GM12891 (cell line): ENCODE measurements around the gene COL3A1.

ENCODE experiments used
- POLR2A ChIP-seq: IDR thresholded peaks from 2 replicates; pipeline ENCODE4 v1.6.1; 2011; ENCODE audit warnings: low read depth, low read length, control low read depth
- POLR2AphosphoS5 ChIP-seq: IDR thresholded peaks from 2 replicates; pipeline ENCODE4 v1.6.1; 2011; ENCODE audit warnings: low read depth, low read length, control low read depth
- SPI1 ChIP-seq: IDR thresholded peaks from 2 replicates; pipeline ENCODE4 v1.6.1; 2011; ENCODE audit warnings: low read depth, low read length, control low read depth
- TAF1 ChIP-seq: IDR thresholded peaks from 2 replicates; pipeline ENCODE4 v1.6.1; 2011; ENCODE audit warnings: low read depth, low read length, control low read depth

- TF ChIP-seq TAF1: no peak
- no peak for TF ChIP-seq POLR2AphosphoS5
- TF ChIP-seq POLR2A: no peak
- TF ChIP-seq SPI1: no peak
Observed at GRCh38 chr2:189050165-189050712, 76.1 kb downstream of the COL3A1 start.
